K562 (cell line): ENCODE measurements around the gene SLC12A9. TPM values are rescaled to one million over a fixed set of nuclear protein-coding genes. Genes with fewer than 3 reads are reported as not detected.

Source experiments
- ARID1B ChIP-seq: fragments of 450-650 bp; IDR thresholded peaks from 2 replicates; pipeline ENCODE4 v1.6.1; 2016; ENCODE audit warnings: antibody characterized with exemption, mild to moderate bottlenecking, inconsistent platforms
- C11orf30 ChIP-seq: fragments of 450-650 bp; IDR thresholded peaks from 2 replicates; pipeline ENCODE4 v1.6.1; 2016; ENCODE audit warnings: low read depth, mild to moderate bottlenecking
- CSDE1 ChIP-seq, 2 experiments: fragments of 450-650 bp; IDR thresholded peaks; 2 replicates each; pipeline ENCODE4 v1.6.1; 2016; ENCODE audit warnings: mild to moderate bottlenecking in 1 of 2
- EP300 ChIP-seq: IDR thresholded peaks from 2 replicates; pipeline ENCODE4 v1.6.1; 2012; ENCODE audit warnings: low read length, improper control_type of control experiment
- FOXJ2 ChIP-seq: fragments of 200-800 bp; sonication (Bioruptor generic); IDR thresholded peaks from 2 replicates; pipeline ENCODE4 v1.6.1; 2016; ENCODE audit warnings: missing genetic modification characterization, missing compliant biosample characterization
- FOXK2 ChIP-seq, 2 experiments: fragments of 450-650 bp; IDR thresholded peaks in 1 of 2; conservative IDR thresholded peaks in 1 of 2; 2 replicates each; pipeline ENCODE4 v1.6.1; 2016; ENCODE audit warnings: low read depth in 2 of 2, mild to moderate bottlenecking in 1 of 2
- HDAC1 ChIP-seq, 2 experiments: fragments of 450-650 bp; IDR thresholded peaks; 2 replicates each; pipeline ENCODE4 v1.6.1; 2016 to 2017; ENCODE audit warnings: inconsistent platforms in 1 of 2, mild to moderate bottlenecking in 1 of 2, moderate library complexity in 1 of 2
- JUN ChIP-seq, 2 experiments: sonication (generic) in 1 of 2; formaldehyde crosslinking in 1 of 2; IDR thresholded peaks; 2 replicates each; pipeline versions ENCODE4 v1.6.1 to v1.8.0; 2012 to 2022; ENCODE audit warnings: borderline replicate concordance in 2 of 2, mild to moderate bottlenecking in 2 of 2, improper control_type of control experiment in 1 of 2, low read depth in 1 of 2, low read length in 1 of 2, missing genetic modification reagents in 1 of 2
- MTA1 ChIP-seq: fragments of 450-650 bp; IDR thresholded peaks from 2 replicates; pipeline ENCODE4 v1.6.1; 2017; ENCODE audit warnings: borderline replicate concordance
- NRF1 ChIP-seq, 2 experiments: fragments of 450-650 bp; IDR thresholded peaks in 1 of 2; conservative IDR thresholded peaks in 1 of 2; 2 replicates each; pipeline ENCODE4 v1.6.1; 2014; ENCODE audit warnings: mild to moderate bottlenecking in 2 of 2
- SAP30 ChIP-seq: fragments of 200-600 bp; sonication (generic); IDR thresholded peaks from 2 replicates; pipeline ENCODE4 v1.6.1; 2012; ENCODE audit warnings: borderline replicate concordance, low read depth, mild to moderate bottlenecking, moderate library complexity, low read length, control low read depth, inconsistent platforms; ENCODE audit not compliant: insufficient read depth, poor library complexity, severe bottlenecking
- SUPT5H ChIP-seq: fragments of 450-650 bp; IDR thresholded peaks from 2 replicates; pipeline ENCODE4 v1.6.1; 2016
- TAF9B ChIP-seq: fragments of 450-650 bp; IDR thresholded peaks from 2 replicates; pipeline ENCODE4 v1.6.1; 2018; ENCODE audit warnings: mild to moderate bottlenecking; ENCODE audit not compliant: partially characterized antibody
- TBL1XR1 ChIP-seq, 2 experiments: IDR thresholded peaks; 2 replicates each; pipeline ENCODE4 v1.6.1; 2012; ENCODE audit warnings: improper control_type of control experiment in 2 of 2, low read length in 2 of 2, mild to moderate bottlenecking in 1 of 2
- polyA plus RNA-seq, 8 experiments: library from polyadenylated mRNA; depleted of rRNA in 4 of 8; stranded (reverse) in 5 of 8; unstranded in 3 of 8; fragments of >200 nt; fragmentation: Nextera tagmentation in 2 of 8; fragmentation: Illumina TruSeq in 1 of 8; extraction: Ambion mirVana in 2 of 8; extraction: Trizol in 1 of 8; gene quantifications; 2 replicates each; pipeline versions ENCODE4 v1.2.1 to v1.2.3, GENCODE V29; 2011 to 2014; ENCODE audit warnings: inconsistent platforms in 1 of 8, missing spikeins in 1 of 8
- total RNA-seq, 7 experiments: library from RNA; depleted of rRNA in 6 of 7; stranded (reverse); fragments of >200 nt in 6 of 7; fragmentation: Illumina TruSeq in 2 of 7; extraction: Trizol in 2 of 7; gene quantifications; 2 replicates each; pipeline versions ENCODE4 v1.2.1 to v1.2.3, GENCODE V29; 2011 to 2021; ENCODE audit warnings: low replicate concordance in 1 of 7
- TF ChIP-seq, protein P1 (sequence below): fragments of 250-450 bp; sonication (Bioruptor Pico); IDR thresholded peaks from 2 replicates; pipeline ENCODE4 v1.4.0; 2020; ENCODE audit warnings: mild to moderate bottlenecking, moderate library complexity, borderline replicate concordance
- TF ChIP-seq, protein P2 (sequence below), 2 experiments: IDR thresholded peaks; 2 replicates each; pipeline ENCODE4 v1.6.1; 2011; ENCODE audit warnings: borderline replicate concordance in 1 of 2, control low read depth in 1 of 2, low read depth in 1 of 2, low read length in 1 of 2, mild to moderate bottlenecking in 1 of 2, mixed read lengths in 1 of 2, moderate library complexity in 1 of 2; ENCODE audit not compliant: insufficient read depth in 1 of 2, insufficient read length in 1 of 2, poor library complexity in 1 of 2, severe bottlenecking in 1 of 2; ENCODE audit errors: extremely low read depth in 1 of 2
- TF ChIP-seq, protein P3 (sequence below): sonication (generic); formaldehyde crosslinking; IDR thresholded peaks from 2 replicates; pipeline ENCODE4 v1.8.1; 2023; ENCODE audit warnings: mild to moderate bottlenecking, missing genetic modification reagents
- TF ChIP-seq, protein P4 (sequence below): sonication (generic); formaldehyde crosslinking; IDR thresholded peaks from 2 replicates; pipeline ENCODE4 v1.5.0; 2020; ENCODE audit warnings: missing genetic modification reagents
- TF ChIP-seq, protein P5 (sequence below): sonication (generic); formaldehyde crosslinking; IDR thresholded peaks from 2 replicates; pipeline ENCODE4 v1.9.0; 2022; ENCODE audit warnings: mild to moderate bottlenecking, missing genetic modification reagents

Gene SLC12A9
- total and polyA plus RNA-seq, 9 of the 15 experiments (the other 6 are each of a cell fraction or from before 2014, with no cell fraction given) = 0.06 to 20.2 (median 10.7) TPM

DNA sequence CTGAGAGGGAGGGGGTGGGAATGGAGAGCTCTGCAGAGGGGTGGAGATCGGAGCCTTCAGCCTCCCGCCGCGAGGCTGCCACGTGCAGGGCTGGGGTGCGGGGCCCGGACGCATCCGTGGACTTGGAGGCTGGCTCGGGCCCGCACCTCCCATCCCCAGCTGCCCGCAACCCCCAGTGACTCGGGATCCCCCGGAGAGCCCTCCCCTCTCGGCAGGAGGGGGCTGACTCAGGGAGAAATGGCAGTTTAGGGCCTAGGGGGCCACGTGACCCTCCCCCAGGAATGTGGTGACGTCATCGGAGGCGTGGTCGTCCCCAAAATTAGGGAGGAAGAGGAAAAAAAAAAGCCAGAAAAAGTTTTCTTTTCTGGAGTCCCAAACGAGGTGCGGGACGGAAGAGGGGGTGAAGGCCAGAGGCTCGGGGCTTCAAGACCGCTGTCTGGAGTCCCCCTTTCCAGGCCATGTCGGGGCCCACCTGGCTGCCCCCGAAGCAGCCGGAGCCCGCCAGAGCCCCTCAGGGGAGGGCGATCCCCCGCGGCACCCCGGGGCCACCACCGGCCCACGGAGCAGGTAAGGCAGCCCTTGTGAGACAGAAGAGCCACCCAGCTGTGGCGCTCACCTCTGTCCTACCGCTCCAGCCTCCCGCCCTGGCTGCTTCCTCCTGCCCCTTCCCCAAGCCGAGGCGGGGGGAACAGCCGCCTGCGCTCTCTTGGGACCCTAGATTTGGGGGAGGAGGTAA, 14.7 kb downstream of the SLC12A9 start, which contains the start of gene TRIP6 (continued):
- peak in 1 of 2 experiments; percentile 90; a peak in 1 of 4 replicates for TF ChIP-seq HDAC1 (IDR thresholded peaks at IDR 0.05)
- TF ChIP-seq, protein P1, sequence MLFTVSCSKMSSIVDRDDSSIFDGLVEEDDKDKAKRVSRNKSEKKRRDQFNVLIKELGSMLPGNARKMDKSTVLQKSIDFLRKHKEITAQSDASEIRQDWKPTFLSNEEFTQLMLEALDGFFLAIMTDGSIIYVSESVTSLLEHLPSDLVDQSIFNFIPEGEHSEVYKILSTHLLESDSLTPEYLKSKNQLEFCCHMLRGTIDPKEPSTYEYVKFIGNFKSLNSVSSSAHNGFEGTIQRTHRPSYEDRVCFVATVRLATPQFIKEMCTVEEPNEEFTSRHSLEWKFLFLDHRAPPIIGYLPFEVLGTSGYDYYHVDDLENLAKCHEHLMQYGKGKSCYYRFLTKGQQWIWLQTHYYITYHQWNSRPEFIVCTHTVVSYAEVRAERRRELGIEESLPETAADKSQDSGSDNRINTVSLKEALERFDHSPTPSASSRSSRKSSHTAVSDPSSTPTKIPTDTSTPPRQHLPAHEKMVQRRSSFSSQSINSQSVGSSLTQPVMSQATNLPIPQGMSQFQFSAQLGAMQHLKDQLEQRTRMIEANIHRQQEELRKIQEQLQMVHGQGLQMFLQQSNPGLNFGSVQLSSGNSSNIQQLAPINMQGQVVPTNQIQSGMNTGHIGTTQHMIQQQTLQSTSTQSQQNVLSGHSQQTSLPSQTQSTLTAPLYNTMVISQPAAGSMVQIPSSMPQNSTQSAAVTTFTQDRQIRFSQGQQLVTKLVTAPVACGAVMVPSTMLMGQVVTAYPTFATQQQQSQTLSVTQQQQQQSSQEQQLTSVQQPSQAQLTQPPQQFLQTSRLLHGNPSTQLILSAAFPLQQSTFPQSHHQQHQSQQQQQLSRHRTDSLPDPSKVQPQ (CRISPR knock-in tag) = peak; percentile 78; the same call in 1 of the 2 replicates
- TF ChIP-seq C11orf30 = peak; percentile 81
- TF ChIP-seq SUPT5H = peak; percentile 79
- TF ChIP-seq TBL1XR1 (IDR thresholded peaks at IDR 0.05; ENCODE audit: low read length in 2 of 2) = peak in 1 of 2 experiments; percentile 25; a peak in 1 of 4 replicates
- TF ChIP-seq MTA1 = peak; percentile 88
- peak; percentile 100 for TF ChIP-seq JUN (IDR thresholded peaks at IDR 0.05; ENCODE audit: borderline replicate concordance, low read depth, low read length)
- TF ChIP-seq JUN (CRISPR knock-in tag; IDR thresholded peaks at IDR 0.05; ENCODE audit: borderline replicate concordance) = peak; percentile 54; the same call in 1 of the 2 replicates
- peak; percentile 83 for TF ChIP-seq TAF9B
- TF ChIP-seq NRF1 (conservative IDR thresholded peaks at IDR 0.05 in 1 of 2, IDR thresholded peaks at IDR 0.05 in 1 of 2) = peak; percentile 36 to 48; a peak in 3 of 4 replicates
- TF ChIP-seq, protein P2, sequence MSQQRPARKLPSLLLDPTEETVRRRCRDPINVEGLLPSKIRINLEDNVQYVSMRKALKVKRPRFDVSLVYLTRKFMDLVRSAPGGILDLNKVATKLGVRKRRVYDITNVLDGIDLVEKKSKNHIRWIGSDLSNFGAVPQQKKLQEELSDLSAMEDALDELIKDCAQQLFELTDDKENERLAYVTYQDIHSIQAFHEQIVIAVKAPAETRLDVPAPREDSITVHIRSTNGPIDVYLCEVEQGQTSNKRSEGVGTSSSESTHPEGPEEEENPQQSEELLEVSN (IDR thresholded peaks at IDR 0.05; ENCODE audit: borderline replicate concordance in 1 of 2, extremely low read depth in 1 of 2, insufficient read depth in 1 of 2, insufficient read length in 1 of 2, low read depth in 1 of 2, low read length in 1 of 2, poor library complexity in 1 of 2, severe bottlenecking in 1 of 2) = peak; percentile 92 to 96
- no peak for TF ChIP-seq FOXJ2 (tag)
- TF ChIP-seq, protein P3, sequence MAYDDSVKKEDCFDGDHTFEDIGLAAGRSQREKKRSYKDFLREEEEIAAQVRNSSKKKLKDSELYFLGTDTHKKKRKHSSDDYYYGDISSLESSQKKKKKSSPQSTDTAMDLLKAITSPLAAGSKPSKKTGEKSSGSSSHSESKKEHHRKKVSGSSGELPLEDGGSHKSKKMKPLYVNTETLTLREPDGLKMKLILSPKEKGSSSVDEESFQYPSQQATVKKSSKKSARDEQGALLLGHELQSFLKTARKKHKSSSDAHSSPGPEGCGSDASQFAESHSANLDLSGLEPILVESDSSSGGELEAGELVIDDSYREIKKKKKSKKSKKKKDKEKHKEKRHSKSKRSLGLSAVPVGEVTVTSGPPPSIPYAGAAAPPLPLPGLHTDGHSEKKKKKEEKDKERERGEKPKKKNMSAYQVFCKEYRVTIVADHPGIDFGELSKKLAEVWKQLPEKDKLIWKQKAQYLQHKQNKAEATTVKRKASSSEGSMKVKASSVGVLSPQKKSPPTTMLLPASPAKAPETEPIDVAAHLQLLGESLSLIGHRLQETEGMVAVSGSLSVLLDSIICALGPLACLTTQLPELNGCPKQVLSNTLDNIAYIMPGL = peak; percentile 67; the same call in 1 of the 2 replicates
- peak; percentile 30 for TF ChIP-seq SAP30
- peak; percentile 56 to 58; a peak in 2 of 4 replicates for TF ChIP-seq FOXK2 (conservative IDR thresholded peaks at IDR 0.05 in 1 of 2, IDR thresholded peaks at IDR 0.05 in 1 of 2; ENCODE audit: low read depth in 2 of 2)
- TF ChIP-seq, protein P4, sequence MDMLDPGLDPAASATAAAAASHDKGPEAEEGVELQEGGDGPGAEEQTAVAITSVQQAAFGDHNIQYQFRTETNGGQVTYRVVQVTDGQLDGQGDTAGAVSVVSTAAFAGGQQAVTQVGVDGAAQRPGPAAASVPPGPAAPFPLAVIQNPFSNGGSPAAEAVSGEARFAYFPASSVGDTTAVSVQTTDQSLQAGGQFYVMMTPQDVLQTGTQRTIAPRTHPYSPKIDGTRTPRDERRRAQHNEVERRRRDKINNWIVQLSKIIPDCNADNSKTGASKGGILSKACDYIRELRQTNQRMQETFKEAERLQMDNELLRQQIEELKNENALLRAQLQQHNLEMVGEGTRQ = peak; percentile 98
- TF ChIP-seq, protein P5, sequence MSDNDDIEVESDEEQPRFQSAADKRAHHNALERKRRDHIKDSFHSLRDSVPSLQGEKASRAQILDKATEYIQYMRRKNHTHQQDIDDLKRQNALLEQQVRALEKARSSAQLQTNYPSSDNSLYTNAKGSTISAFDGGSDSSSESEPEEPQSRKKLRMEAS (CRISPR knock-in tag) = peak; percentile 93
- 0 out of 4 replicates have a peak, but pooled peaks of 1 of the 2 experiments have one; percentile 20 for TF ChIP-seq CSDE1 (IDR thresholded peaks at IDR 0.05)
- peak; percentile 66 for TF ChIP-seq ARID1B
- TF ChIP-seq EP300 = peak; percentile 74
